ENCODE measurements around the gene FHOD3.
"Not testable (repeated sequence)": the region's sequence is repeated elsewhere in the genome, so short reads cannot be mapped to it uniquely, and the experiment has no call there.

The FHOD3 gene

GRCh38 chr18:36454848-36455458 is 157.4 kb downstream of the FHOD3 start:
- DNase-seq, result no peak

- DNase-seq, result no peak
These were observed 158.4 kb downstream of the FHOD3 start for GRCh38 chr18:36455931-36456330.

GRCh38 chr18:36456622-36457021 is 159.1 kb downstream of the FHOD3 start:
- no peak for DNase-seq

GRCh38 chr18:36457683-36458082 is 160.2 kb downstream of the FHOD3 start:
- no peak for DNase-seq

- DNase-seq, result no peak
These were observed 160.8 kb downstream of the FHOD3 start for GRCh38 chr18:36458306-36458705.

GRCh38 chr18:36459203-36459602 is 161.7 kb downstream of the FHOD3 start:
- DNase-seq, result no peak

- DNase-seq, result no peak
These were observed 162.3 kb downstream of the FHOD3 start for GRCh38 chr18:36459786-36460185.

- no peak for DNase-seq
These were observed 162.9 kb downstream of the FHOD3 start for GRCh38 chr18:36460324-36460850.

- no peak for DNase-seq
These were observed 163.3 kb downstream of the FHOD3 start for GRCh38 chr18:36460854-36461253.

- DNase-seq, result no peak
These were observed 164.1 kb downstream of the FHOD3 start for GRCh38 chr18:36461551-36461987.

GRCh38 chr18:36463516-36463915 is 166.0 kb downstream of the FHOD3 start:
- DNase-seq, result not testable (repeated sequence)

- no peak for DNase-seq
These were observed 166.7 kb downstream of the FHOD3 start for GRCh38 chr18:36464126-36464651.

- no peak for DNase-seq
These were observed 167.8 kb downstream of the FHOD3 start for GRCh38 chr18:36465276-36465675.

- no peak for DNase-seq
These were observed 168.5 kb downstream of the FHOD3 start for GRCh38 chr18:36465970-36466369.

- DNase-seq, result no peak
These were observed 170.1 kb downstream of the FHOD3 start for GRCh38 chr18:36467614-36468013.

GRCh38 chr18:36468161-36468560 is 170.6 kb downstream of the FHOD3 start:
- no peak for DNase-seq

- DNase-seq, result no peak
These were observed 171.9 kb downstream of the FHOD3 start for GRCh38 chr18:36469461-36469860.

GRCh38 chr18:36470896-36471295 is 173.4 kb downstream of the FHOD3 start:
- DNase-seq, result no peak

- no peak for DNase-seq
These were observed 173.9 kb downstream of the FHOD3 start for GRCh38 chr18:36471393-36471792.

GRCh38 chr18:36476433-36476832 is 178.9 kb downstream of the FHOD3 start:
- no peak for DNase-seq

GRCh38 chr18:36477776-36478175 is 180.3 kb downstream of the FHOD3 start:
- DNase-seq, result no peak

- no peak for DNase-seq
These were observed 183.7 kb downstream of the FHOD3 start for GRCh38 chr18:36481201-36481657.

- DNase-seq, result no peak
These were observed 184.4 kb downstream of the FHOD3 start for GRCh38 chr18:36481935-36482334.

- no peak for DNase-seq
These were observed 187.1 kb downstream of the FHOD3 start for GRCh38 chr18:36484591-36484990.

- DNase-seq, result no peak
These were observed 188.3 kb downstream of the FHOD3 start for GRCh38 chr18:36485772-36486171.
